ENCODE data around the gene HOXC12.

The HOXC12 gene

DNA sequence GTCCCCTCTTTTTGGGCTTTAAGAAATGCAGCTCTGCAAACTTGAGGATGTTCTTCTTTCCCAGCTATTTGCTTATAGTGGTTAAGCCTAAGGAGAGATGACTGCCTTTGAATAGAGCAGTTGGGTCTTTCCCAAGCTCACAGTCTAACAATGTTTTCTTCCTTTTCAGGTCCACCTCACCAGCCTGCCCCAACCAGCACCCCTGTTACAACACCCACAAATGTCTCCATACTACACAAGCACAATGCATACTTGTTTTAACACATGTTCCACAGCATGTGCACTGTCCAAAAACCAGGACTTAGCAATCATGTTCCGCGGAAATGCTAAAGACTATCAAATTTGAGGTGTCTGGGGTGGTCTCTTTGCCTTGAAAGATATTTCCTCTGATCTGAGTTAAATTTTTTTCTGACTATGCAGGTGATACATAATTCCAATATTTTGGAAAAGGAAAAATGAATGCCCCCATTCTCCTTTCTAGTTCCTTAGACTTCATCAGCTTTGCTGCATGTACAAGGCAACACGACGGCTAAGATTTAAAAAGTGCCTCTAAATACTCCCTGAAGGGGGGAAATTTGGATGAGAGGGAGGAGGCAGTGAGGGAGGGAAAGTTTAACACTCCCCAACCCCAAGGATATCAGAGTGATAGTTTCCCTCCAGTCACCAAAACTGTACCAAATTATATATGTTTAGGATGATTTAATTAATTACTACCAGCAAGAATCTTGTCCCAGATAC lies 22.7 kb upstream of the HOXC12 start:
- Histone ChIP-seq H3K4me1 (ENCODE audit: control insufficient read depth, insufficient read depth, low read length) (no peaks in the 10 kb centered on the region), H3K27me3 (ENCODE audit: control insufficient read depth, insufficient read depth, low read length, poor library complexity, severe bottlenecking) (peaks cover 100% of the 10 kb centered on the region), H3K27ac (ENCODE audit: insufficient read depth, low read depth, low read length, poor library complexity, severe bottlenecking) (no peak overlapping the region), H3K36me3 (ENCODE audit: control insufficient read depth, insufficient read depth, low read length) (no peaks in the 10 kb centered on the region), H3K9me3 (ENCODE audit: control insufficient read depth, low read length) (no peaks in the 10 kb centered on the region), H3K4me3 (ENCODE audit: insufficient read depth, low read depth, low read length) (no peak overlapping the region)
- 57 to 91% methylated on average over 2 to 4 of the region's 4 CpGs for WGBS, 2 experiments

DNA sequence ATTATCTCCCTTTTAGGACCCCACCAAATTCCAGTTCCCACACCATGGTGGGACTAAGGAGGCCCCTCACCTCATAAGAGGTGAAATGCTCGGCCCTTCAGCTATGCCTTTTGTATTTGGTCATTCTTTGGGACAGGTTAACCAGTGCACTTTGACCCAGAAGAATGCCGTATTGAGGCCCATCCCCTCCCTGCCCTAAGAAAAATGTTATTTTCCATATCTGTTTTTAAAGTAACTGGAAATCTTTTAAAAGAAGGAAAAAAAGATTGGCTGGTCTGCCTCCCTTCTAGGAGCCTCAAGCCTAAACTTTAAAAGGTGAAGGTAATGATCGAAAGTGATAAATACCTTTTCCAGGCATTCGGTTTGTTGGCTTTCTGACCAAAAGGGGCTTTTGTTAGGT lies 21.8 kb upstream of the HOXC12 start:
- Histone ChIP-seq H3K4me3 (ENCODE audit: insufficient read depth, low read depth, low read length) (no peak overlapping the region), H3K27me3 (ENCODE audit: control insufficient read depth, insufficient read depth, low read length, poor library complexity, severe bottlenecking) (peaks cover 100% of the 10 kb centered on the region), H3K4me1 (ENCODE audit: control insufficient read depth, insufficient read depth, low read length) (no peaks in the 10 kb centered on the region), H3K9me3 (ENCODE audit: control insufficient read depth, low read length) (no peaks in the 10 kb centered on the region), H3K27ac (ENCODE audit: insufficient read depth, low read depth, low read length, poor library complexity, severe bottlenecking) (no peak overlapping the region), H3K36me3 (ENCODE audit: control insufficient read depth, insufficient read depth, low read length) (no peaks in the 10 kb centered on the region)
- 57 to 66% methylated on average over 4 of the region's 4 CpGs for WGBS, 2 experiments

DNA sequence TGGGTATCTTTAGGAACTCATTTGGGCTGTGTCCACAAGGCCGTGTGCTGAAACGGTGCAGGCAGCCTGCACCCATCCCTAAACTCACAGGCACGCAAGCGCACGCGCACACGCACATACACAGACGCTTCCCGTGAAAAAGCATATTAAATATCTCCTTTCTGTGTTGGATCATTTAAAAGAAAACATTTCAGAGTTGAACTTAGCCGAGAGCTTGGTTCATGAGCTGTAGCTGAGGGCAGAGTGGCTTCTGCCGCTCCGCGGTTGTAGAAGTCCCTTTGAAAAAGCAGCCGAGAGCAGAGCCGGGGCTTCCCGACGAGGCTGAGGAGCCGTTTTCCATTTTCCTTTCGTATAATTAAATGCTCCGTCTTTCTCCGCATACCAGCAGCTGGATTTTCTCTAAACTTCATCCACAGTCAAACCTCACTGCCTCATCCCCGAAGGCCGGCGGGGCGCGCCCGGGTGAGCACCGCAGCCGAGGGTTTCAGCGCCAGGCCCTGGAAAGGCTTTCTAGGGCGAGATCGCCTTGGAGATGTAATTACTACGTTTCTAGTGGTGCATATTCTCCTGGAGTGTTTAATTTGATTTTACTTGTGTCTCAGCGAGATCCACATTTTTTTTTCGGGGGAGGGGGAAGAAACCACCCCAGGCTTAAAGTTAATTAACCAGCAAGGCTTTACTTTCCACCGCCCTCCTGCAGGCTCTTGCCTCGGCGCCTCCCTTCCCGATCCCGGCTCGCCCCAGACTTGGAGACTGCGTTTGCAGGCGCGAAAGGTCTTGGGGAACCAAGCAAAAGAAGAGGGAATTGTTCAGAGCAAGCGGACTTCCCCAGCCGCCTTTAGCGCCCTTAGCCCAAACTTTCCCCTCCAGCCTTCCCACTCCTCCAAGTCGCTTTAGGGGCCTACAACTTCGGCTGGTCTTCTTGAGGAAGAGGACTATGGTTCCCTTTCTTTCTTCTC lies 19.0 kb upstream of the HOXC12 start:
- H3K27ac ChIP-seq (ENCODE audit: insufficient read depth, low read depth, low read length, poor library complexity, severe bottlenecking) = no peak overlapping the region
- H3K4me1 ChIP-seq (ENCODE audit: control insufficient read depth, insufficient read depth, low read length) = no peaks in the 10 kb centered on the region
- peaks cover 100% of the 10 kb centered on the region for H3K27me3 ChIP-seq (ENCODE audit: control insufficient read depth, insufficient read depth, low read length, poor library complexity, severe bottlenecking)
- H3K9me3 ChIP-seq (ENCODE audit: control insufficient read depth, low read length) = no peaks in the 10 kb centered on the region
- H3K36me3 ChIP-seq (ENCODE audit: control insufficient read depth, insufficient read depth, low read length) = no peaks in the 10 kb centered on the region
- H3K4me3 ChIP-seq (ENCODE audit: insufficient read depth, low read depth, low read length) = no peak overlapping the region
- WGBS, 2 experiments = 14 to 17% methylated on average over 49 of the region's 49 CpGs

DNA sequence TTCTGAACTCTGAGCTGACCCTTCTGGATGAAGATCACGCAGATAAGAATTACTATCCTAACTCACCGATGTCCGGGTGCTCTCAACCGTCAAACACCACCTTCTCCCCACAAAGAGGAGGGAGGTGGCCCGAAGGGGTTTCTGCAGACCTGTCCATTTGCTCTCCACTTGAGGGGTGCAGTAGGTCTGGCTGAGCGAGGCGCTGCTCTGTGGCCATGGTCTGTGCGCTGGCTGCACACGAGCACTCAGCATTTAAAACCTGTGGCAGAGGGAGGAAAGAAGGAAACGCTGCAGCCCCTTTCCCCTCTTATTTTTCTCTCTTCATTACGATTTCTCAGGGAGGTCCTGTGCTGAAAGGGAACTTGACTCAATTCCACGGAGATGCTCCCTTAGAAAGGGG lies 17.6 kb upstream of the HOXC12 start:
- Histone ChIP-seq H3K36me3 (ENCODE audit: control insufficient read depth, insufficient read depth, low read length) (no peaks in the 10 kb centered on the region), H3K4me1 (ENCODE audit: control insufficient read depth, insufficient read depth, low read length) (no peaks in the 10 kb centered on the region), H3K9me3 (ENCODE audit: control insufficient read depth, low read length) (no peaks in the 10 kb centered on the region), H3K27me3 (ENCODE audit: control insufficient read depth, insufficient read depth, low read length, poor library complexity, severe bottlenecking) (peaks cover 100% of the 10 kb centered on the region), H3K4me3 (ENCODE audit: insufficient read depth, low read depth, low read length) (no peak overlapping the region), H3K27ac (ENCODE audit: insufficient read depth, low read depth, low read length, poor library complexity, severe bottlenecking) (no peak overlapping the region)
- 44 to 51% methylated on average over 12 of the region's 12 CpGs for WGBS, 2 experiments

DNA sequence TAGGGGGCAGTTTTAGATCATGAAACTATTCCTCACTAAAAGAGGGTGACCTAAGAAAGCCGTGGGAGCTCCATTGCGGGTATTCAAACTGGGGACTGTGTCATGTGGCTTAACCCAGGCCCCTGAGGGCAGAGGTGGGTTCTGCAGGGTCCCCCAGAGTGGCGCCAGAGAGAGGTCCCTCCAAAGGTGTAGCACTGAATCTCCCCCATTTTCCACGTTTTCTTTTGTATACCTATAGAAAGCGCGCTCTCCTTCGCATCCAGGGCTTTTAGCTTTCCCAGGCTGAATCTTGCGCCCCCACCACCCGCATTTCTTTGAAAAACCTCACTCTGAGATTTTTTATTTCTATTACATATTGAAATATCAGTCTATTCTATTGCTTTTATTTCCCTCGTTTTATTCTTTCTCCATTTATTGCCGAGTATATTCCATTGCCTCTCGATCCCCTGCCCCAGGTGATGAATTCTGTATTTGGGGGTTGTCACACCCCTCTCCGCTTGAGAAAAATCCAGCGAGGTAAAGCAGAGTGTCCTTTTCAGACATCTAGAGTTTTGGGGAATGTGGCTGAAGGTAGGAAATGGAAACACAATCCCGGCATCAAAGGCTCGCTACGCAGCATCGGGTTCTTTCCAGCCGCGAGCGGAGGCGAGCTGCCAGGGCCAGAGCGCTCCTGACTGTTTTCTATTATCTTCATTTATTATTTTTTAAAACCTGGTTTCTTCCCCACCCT lies 16.9 kb upstream of the HOXC12 start:
- H3K27ac ChIP-seq (ENCODE audit: insufficient read depth, low read depth, low read length, poor library complexity, severe bottlenecking) = no peak overlapping the region
- no peaks in the 10 kb centered on the region for H3K36me3 ChIP-seq (ENCODE audit: control insufficient read depth, insufficient read depth, low read length)
- H3K4me1 ChIP-seq (ENCODE audit: control insufficient read depth, insufficient read depth, low read length) = no peaks in the 10 kb centered on the region
- H3K27me3 ChIP-seq (ENCODE audit: control insufficient read depth, insufficient read depth, low read length, poor library complexity, severe bottlenecking) = peaks cover 100% of the 10 kb centered on the region
- 44% methylated on average over 22 to 23 of the region's 23 CpGs for WGBS, 2 experiments
- no peak overlapping the region for H3K4me3 ChIP-seq (ENCODE audit: insufficient read depth, low read depth, low read length)
- no peaks in the 10 kb centered on the region for H3K9me3 ChIP-seq (ENCODE audit: control insufficient read depth, low read length)

DNA sequence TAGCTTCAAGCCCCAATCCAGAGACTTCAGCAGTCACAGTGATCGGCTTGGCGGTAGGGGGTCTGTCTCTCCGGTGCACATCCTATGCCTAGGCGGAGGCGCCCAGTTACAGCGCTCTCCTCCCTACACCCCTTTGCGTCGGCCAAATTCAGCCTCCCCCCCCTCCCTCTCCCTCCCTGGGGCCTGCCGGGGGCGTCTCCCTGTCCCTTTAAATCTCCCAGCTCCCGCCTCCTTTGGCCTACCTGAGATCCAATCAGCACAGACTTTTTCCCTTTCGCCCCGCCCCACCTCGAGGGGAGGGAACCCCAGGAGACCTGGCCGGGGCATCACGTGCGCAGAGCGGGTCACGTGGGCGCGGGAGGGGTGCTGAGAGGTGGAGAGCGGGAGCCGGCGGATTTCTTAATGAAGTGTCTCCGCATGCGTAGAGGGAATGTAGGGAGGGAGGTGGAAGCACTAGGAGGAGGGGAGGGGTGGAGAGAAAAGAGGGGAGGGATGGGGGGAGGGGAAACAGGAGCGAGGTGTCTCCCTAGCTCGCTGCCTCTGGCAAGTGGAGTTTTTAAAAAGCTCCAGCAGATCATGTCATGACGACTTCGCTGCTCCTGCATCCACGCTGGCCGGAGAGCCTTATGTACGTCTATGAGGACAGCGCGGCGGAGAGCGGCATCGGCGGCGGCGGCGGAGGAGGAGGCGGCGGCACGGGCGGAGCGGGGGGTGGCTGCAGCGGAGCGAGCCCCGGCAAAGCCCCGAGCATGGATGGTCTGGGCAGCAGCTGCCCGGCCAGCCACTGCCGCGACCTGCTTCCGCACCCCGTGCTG lies 16.2 kb upstream of the HOXC12 start, which contains the start of gene HOXC13:
HOXC13 (plus strand) TSS at position 506 of the 815 bp plus-strand sequence; CDS start at position 582, 76 bp downstream.
- 5 to 7% methylated on average over 56 of the region's 56 CpGs for WGBS, 2 experiments
- Histone ChIP-seq H3K27me3 (ENCODE audit: control insufficient read depth, insufficient read depth, low read length, poor library complexity, severe bottlenecking) (peaks cover 100% of the 10 kb centered on the region), H3K4me1 (ENCODE audit: control insufficient read depth, insufficient read depth, low read length) (no peaks in the 10 kb centered on the region), H3K4me3 (ENCODE audit: insufficient read depth, low read depth, low read length) (no peak within 1 kb of the TSS), H3K27ac (ENCODE audit: insufficient read depth, low read depth, low read length, poor library complexity, severe bottlenecking) (no peak within 1 kb of the TSS), H3K36me3 (ENCODE audit: control insufficient read depth, insufficient read depth, low read length) (no peaks in the 10 kb centered on the region), H3K9me3 (ENCODE audit: control insufficient read depth, low read length) (no peaks in the 10 kb centered on the region)

DNA sequence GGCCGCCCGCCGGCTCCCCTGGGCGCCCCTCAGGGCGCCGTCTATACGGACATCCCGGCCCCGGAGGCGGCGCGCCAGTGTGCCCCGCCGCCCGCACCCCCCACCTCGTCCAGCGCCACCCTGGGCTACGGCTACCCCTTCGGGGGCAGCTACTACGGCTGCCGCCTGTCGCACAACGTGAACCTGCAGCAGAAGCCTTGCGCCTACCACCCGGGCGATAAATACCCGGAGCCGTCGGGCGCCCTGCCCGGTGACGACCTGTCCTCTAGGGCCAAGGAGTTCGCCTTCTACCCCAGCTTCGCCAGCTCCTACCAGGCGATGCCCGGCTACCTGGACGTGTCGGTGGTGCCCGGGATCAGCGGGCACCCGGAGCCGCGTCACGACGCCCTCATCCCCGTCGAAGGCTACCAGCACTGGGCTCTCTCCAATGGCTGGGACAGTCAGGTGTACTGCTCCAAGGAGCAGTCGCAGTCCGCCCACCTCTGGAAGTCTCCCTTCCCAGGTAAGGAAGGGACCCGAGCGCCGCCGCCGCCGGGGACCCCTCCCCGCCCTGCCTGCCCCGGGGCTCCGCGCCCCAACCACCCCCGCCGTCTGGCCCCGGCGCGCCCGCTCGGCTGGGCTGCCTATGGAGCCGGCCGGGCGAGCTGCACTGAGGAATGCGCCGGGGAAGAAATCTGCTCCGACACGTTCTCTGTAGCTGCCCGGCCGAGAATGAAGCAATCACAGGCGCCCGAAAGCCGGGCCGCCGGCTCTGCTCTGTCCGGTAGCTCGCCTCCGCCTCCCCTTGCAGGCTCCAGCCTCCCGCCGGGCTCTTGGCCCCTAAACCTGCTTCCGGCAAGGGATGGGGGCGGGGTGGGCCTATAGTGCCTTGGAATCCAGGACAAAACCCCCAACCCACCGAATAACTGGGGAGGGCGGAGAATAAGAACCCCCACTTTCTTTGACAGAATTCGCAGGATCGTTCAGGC lies 15.3 kb upstream of the HOXC12 start:
- no peaks in the 10 kb centered on the region for H3K9me3 ChIP-seq (ENCODE audit: control insufficient read depth, low read length)
- H3K27me3 ChIP-seq (ENCODE audit: control insufficient read depth, insufficient read depth, low read length, poor library complexity, severe bottlenecking) = peaks cover 100% of the 10 kb centered on the region
- no peaks in the 10 kb centered on the region for H3K4me1 ChIP-seq (ENCODE audit: control insufficient read depth, insufficient read depth, low read length)
- H3K36me3 ChIP-seq (ENCODE audit: control insufficient read depth, insufficient read depth, low read length) = no peaks in the 10 kb centered on the region
- WGBS, 2 experiments = 11% methylated on average over 91 of the region's 91 CpGs
- H3K27ac ChIP-seq (ENCODE audit: insufficient read depth, low read depth, low read length, poor library complexity, severe bottlenecking) = no peak overlapping the region
- H3K4me3 ChIP-seq (ENCODE audit: insufficient read depth, low read depth, low read length) = no peak overlapping the region

DNA sequence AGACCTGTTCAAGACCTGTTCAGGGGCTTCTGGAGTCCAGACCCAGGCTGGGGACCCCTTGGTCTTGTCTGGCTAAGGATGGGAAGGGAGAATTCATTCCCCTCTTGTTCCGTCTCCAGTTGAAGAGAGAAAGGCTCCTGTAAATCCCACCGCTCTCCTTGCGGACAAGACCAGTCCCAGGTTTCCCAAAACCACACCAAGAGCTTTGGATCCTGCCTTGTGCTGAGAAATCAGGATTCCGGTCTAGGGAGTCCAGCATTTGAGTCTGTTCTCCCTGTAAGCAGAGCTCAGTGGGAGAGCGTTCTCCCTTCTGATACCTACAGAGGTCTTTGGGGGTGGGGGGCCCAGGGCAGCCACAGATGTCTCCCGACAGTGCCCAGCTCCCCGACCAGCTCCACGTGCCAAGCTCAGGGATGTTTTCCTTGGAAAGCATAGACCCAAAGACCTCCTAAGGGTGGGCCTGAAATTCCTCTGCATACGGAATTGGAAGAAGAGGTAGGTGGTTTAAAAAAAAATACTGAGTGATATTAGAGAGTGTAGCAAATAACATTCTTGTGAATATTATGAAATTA lies 14.2 kb upstream of the HOXC12 start:
- Histone ChIP-seq H3K27ac (ENCODE audit: insufficient read depth, low read depth, low read length, poor library complexity, severe bottlenecking) (no peak overlapping the region), H3K9me3 (ENCODE audit: control insufficient read depth, low read length) (no peaks in the 10 kb centered on the region), H3K4me1 (ENCODE audit: control insufficient read depth, insufficient read depth, low read length) (no peaks in the 10 kb centered on the region), H3K27me3 (ENCODE audit: control insufficient read depth, insufficient read depth, low read length, poor library complexity, severe bottlenecking) (peaks cover 100% of the 10 kb centered on the region), H3K36me3 (ENCODE audit: control insufficient read depth, insufficient read depth, low read length) (no peaks in the 10 kb centered on the region), H3K4me3 (ENCODE audit: insufficient read depth, low read depth, low read length) (no peak overlapping the region)
- WGBS, 2 experiments = 22 to 30% methylated on average over 9 of the region's 9 CpGs

Measured in ectodermal cell (in vitro differentiated cells).